WTC11 (cell line): ENCODE measurements around the gene OCSTAMP.

Source experiments
- FOXJ3 ChIP-seq: sonication (generic); formaldehyde crosslinking; IDR thresholded peaks from 2 replicates; pipeline ENCODE4 v1.9.0; 2021; ENCODE audit warnings: missing genetic modification reagents, mild to moderate bottlenecking, borderline replicate concordance
- GABPB1 ChIP-seq: sonication (generic); formaldehyde crosslinking; IDR thresholded peaks from 2 replicates; pipeline ENCODE4 v1.8.1; 2023; ENCODE audit warnings: mild to moderate bottlenecking, missing genetic modification reagents
- JUN ChIP-seq: sonication (generic); formaldehyde crosslinking; IDR thresholded peaks from 2 replicates; pipeline ENCODE4 v1.8.0; 2023; ENCODE audit warnings: mild to moderate bottlenecking, missing genetic modification reagents
- NFE2L1 ChIP-seq: sonication (generic); formaldehyde crosslinking; IDR thresholded peaks from 2 replicates; pipeline ENCODE4 v1.8.1; 2023; ENCODE audit warnings: missing genetic modification reagents
- NR2C2 ChIP-seq: sonication (generic); formaldehyde crosslinking; IDR thresholded peaks from 2 replicates; pipeline ENCODE4 v1.8.0; 2022; ENCODE audit warnings: mild to moderate bottlenecking, missing genetic modification reagents
- TF ChIP-seq, protein P1 (sequence below): sonication (generic); formaldehyde crosslinking; IDR thresholded peaks from 2 replicates; pipeline ENCODE4 v1.8.1; 2023; ENCODE audit warnings: mild to moderate bottlenecking, moderate library complexity, missing genetic modification reagents
- TF ChIP-seq, protein P2 (sequence below): sonication (generic); formaldehyde crosslinking; conservative IDR thresholded peaks from 2 replicates; pipeline ENCODE4 v1.8.1; 2022; ENCODE audit warnings: mild to moderate bottlenecking, missing genetic modification reagents
- TF ChIP-seq, protein P3 (sequence below): sonication (generic); formaldehyde crosslinking; IDR thresholded peaks from 2 replicates; pipeline ENCODE4 v1.8.0; 2022; ENCODE audit warnings: mild to moderate bottlenecking, missing genetic modification reagents
- TF ChIP-seq, protein P4 (sequence below): fragments of 200-600 bp; IDR thresholded peaks from 2 replicates; pipeline ENCODE4 v1.8.0; 2022; ENCODE audit warnings: antibody characterized with exemption
- TF ChIP-seq, protein P5 (sequence below): sonication (generic); formaldehyde crosslinking; IDR thresholded peaks from 2 replicates; pipeline ENCODE4 v1.8.0; 2022; ENCODE audit warnings: mild to moderate bottlenecking, missing genetic modification reagents
- TF ChIP-seq, protein P6 (sequence below): sonication (generic); formaldehyde crosslinking; IDR thresholded peaks from 2 replicates; pipeline ENCODE4 v1.8.0; 2023; ENCODE audit warnings: missing genetic modification reagents

DNA sequence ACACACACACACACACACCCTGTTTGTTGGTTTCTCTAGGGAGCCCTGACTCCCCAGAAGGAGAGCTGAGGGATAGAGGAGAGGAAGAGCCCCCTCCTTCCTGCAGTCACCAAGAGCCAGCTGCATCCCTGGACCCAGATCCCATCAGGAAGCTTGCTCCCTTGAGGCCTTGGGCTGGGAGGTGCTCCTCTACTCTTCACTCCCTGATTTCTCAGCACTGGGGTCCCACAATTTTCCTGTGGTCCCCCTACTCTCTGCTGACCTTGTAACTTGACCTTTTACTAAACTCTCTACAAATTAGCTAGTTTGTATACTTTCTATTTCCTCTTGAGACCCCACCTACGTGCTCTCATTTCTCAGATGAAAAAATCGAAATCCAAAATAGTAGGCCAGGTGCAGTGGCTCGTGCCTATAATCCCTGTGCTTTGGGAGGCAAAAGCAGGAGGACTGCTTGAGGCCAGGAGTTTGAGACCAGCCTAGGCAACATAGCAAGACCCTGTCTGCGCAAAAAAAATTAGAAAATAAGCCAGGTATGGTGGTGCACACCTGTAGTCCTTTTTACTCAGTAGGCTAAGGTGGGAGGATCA is 5.0 kb upstream of the OCSTAMP start:
- TF ChIP-seq, protein P1, sequence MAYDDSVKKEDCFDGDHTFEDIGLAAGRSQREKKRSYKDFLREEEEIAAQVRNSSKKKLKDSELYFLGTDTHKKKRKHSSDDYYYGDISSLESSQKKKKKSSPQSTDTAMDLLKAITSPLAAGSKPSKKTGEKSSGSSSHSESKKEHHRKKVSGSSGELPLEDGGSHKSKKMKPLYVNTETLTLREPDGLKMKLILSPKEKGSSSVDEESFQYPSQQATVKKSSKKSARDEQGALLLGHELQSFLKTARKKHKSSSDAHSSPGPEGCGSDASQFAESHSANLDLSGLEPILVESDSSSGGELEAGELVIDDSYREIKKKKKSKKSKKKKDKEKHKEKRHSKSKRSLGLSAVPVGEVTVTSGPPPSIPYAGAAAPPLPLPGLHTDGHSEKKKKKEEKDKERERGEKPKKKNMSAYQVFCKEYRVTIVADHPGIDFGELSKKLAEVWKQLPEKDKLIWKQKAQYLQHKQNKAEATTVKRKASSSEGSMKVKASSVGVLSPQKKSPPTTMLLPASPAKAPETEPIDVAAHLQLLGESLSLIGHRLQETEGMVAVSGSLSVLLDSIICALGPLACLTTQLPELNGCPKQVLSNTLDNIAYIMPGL = no peak
- TF ChIP-seq, protein P2, sequence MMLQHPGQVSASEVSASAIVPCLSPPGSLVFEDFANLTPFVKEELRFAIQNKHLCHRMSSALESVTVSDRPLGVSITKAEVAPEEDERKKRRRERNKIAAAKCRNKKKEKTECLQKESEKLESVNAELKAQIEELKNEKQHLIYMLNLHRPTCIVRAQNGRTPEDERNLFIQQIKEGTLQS (CRISPR knock-in tag) = no peak
- TF ChIP-seq, protein P3, sequence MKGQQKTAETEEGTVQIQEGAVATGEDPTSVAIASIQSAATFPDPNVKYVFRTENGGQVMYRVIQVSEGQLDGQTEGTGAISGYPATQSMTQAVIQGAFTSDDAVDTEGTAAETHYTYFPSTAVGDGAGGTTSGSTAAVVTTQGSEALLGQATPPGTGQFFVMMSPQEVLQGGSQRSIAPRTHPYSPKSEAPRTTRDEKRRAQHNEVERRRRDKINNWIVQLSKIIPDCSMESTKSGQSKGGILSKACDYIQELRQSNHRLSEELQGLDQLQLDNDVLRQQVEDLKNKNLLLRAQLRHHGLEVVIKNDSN (CRISPR knock-in tag) = no peak
- no peak for TF ChIP-seq GABPB1 (CRISPR knock-in tag)
- TF ChIP-seq, protein P4, sequence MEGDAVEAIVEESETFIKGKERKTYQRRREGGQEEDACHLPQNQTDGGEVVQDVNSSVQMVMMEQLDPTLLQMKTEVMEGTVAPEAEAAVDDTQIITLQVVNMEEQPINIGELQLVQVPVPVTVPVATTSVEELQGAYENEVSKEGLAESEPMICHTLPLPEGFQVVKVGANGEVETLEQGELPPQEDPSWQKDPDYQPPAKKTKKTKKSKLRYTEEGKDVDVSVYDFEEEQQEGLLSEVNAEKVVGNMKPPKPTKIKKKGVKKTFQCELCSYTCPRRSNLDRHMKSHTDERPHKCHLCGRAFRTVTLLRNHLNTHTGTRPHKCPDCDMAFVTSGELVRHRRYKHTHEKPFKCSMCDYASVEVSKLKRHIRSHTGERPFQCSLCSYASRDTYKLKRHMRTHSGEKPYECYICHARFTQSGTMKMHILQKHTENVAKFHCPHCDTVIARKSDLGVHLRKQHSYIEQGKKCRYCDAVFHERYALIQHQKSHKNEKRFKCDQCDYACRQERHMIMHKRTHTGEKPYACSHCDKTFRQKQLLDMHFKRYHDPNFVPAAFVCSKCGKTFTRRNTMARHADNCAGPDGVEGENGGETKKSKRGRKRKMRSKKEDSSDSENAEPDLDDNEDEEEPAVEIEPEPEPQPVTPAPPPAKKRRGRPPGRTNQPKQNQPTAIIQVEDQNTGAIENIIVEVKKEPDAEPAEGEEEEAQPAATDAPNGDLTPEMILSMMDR = no peak
- TF ChIP-seq NFE2L1 (CRISPR knock-in tag) = no peak
- TF ChIP-seq, protein P5, sequence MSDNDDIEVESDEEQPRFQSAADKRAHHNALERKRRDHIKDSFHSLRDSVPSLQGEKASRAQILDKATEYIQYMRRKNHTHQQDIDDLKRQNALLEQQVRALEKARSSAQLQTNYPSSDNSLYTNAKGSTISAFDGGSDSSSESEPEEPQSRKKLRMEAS (CRISPR knock-in tag) = no peak
- TF ChIP-seq FOXJ3 (CRISPR knock-in tag) = no peak
- no peak for TF ChIP-seq NR2C2 (CRISPR knock-in tag)
- TF ChIP-seq JUN = no peak
- TF ChIP-seq, protein P6, sequence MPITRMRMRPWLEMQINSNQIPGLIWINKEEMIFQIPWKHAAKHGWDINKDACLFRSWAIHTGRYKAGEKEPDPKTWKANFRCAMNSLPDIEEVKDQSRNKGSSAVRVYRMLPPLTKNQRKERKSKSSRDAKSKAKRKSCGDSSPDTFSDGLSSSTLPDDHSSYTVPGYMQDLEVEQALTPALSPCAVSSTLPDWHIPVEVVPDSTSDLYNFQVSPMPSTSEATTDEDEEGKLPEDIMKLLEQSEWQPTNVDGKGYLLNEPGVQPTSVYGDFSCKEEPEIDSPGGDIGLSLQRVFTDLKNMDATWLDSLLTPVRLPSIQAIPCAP (CRISPR knock-in tag) = no peak
